T-cell (primary cell): ENCODE data around the gene CARMIL1. TPM values are rescaled to one million over a fixed set of nuclear protein-coding genes. Genes with fewer than 3 reads are reported as not detected.

ENCODE experiments used
- ATAC-seq, 4 experiments: fragments of 200-7000 bp in 3 of 4; fragments of 150-1000 bp in 1 of 4; cut with Tn5 transposase; replicated peaks in 1 of 4; 1 replicate in 3 of 4; 2 replicates in 1 of 4; pipeline ENCODE4 v1.10.0; 2021; ENCODE audit warnings: moderate library complexity in 3 of 4, mild to moderate bottlenecking in 2 of 4, moderate number of reproducible peaks in 1 of 4
- CTCF ChIA-PET, 2 donors: fragments of 300-600 bp; sonication (Branson Sonifier 250); formaldehyde crosslinking; loops; one replicate each; lab custom pipeline; 2022; ENCODE audit warnings: antibody characterized with exemption in 2 of 2; lab: Charles Lee
- POLR2A ChIA-PET, 2 donors: fragments of 300-600 bp; sonication (Branson Sonifier 250); formaldehyde crosslinking; loops; one replicate each; lab custom pipeline; 2022; ENCODE audit warnings: antibody characterized with exemption in 2 of 2; lab: Charles Lee
- DNase-seq, 35 experiments: peaks; one replicate each; pipeline versions ENCODE4 v3.0.0 to v3.0.0-alpha.2; 2013 to 2023
- H3K27ac ChIP-seq: one replicate; pipeline ENCODE4 v1.5.1; 2013; ENCODE audit warnings: low read length
- H3K27me3 ChIP-seq, 2 experiments: replicated peaks in 1 of 2; 1 replicate in 1 of 2; 2 replicates in 1 of 2; pipeline versions ENCODE4 v1.6.1 to v1.7.0; 2013; ENCODE audit warnings: low read length in 1 of 2, mixed read lengths in 1 of 2; ENCODE audit not compliant: control insufficient read depth in 2 of 2, insufficient read depth in 2 of 2; ENCODE audit errors: extremely low read depth in 1 of 2
- H3K36me3 ChIP-seq, 2 donors: 1 replicate in 1 of 2; 2 replicates in 1 of 2; pipeline versions ENCODE4 v1.6.1 to v1.7.0; 2013; ENCODE audit warnings: low read length in 1 of 2; ENCODE audit not compliant: control insufficient read depth in 2 of 2, insufficient read depth in 1 of 2; ENCODE audit errors: extremely low read depth in 1 of 2
- H3K4me1 ChIP-seq, 2 experiments: 1 replicate in 1 of 2; 2 replicates in 1 of 2; pipeline versions ENCODE4 v1.6.1 to v1.7.0; 2013; ENCODE audit warnings: low read length in 2 of 2, mixed read lengths in 1 of 2; ENCODE audit not compliant: insufficient read depth in 2 of 2, control insufficient read depth in 1 of 2; ENCODE audit errors: extremely low read depth in 1 of 2
- H3K4me3 ChIP-seq, 2 donors: 1 replicate in 1 of 2; 2 replicates in 1 of 2; pipeline versions ENCODE4 v1.5.1 to v1.7.0; 2013; ENCODE audit warnings: mild to moderate bottlenecking in 2 of 2, low read length in 1 of 2, moderate library complexity in 1 of 2; ENCODE audit not compliant: control insufficient read depth in 1 of 2; ENCODE audit errors: extremely low read depth in 1 of 2
- H3K9me3 ChIP-seq: 2 replicates; pipeline ENCODE4 v1.7.0; 2013
- H3K27ac Mint-ChIP-seq, 2 donors: one replicate each; pipeline ENCODE4 v1.8.0; 2020 to 2021; ENCODE audit warnings: mild to moderate bottlenecking in 2 of 2, mixed read lengths in 2 of 2
- H3K27me3 Mint-ChIP-seq, 2 donors: one replicate each; pipeline ENCODE4 v1.8.0; 2021 to 2022; ENCODE audit warnings: mixed read lengths in 2 of 2
- H3K36me3 Mint-ChIP-seq: one replicate; pipeline ENCODE4 v1.8.0; 2021; ENCODE audit warnings: mixed read lengths
- H3K4me1 Mint-ChIP-seq, 3 donors: one replicate each; pipeline ENCODE4 v1.8.0; 2020 to 2022; ENCODE audit warnings: mixed read lengths in 3 of 3, mild to moderate bottlenecking in 1 of 3
- H3K4me3 Mint-ChIP-seq, 3 donors: one replicate each; pipeline ENCODE4 v1.8.0; 2020 to 2022; ENCODE audit warnings: mild to moderate bottlenecking in 3 of 3, mixed read lengths in 3 of 3, moderate library complexity in 3 of 3
- H3K9me3 Mint-ChIP-seq, 3 donors: one replicate each; pipeline ENCODE4 v1.8.0; 2020 to 2022; ENCODE audit warnings: mixed read lengths in 3 of 3
- WGBS: methylation state at CpG from one replicate; pipeline ENCODE4 v1.1.5; 2013; ENCODE audit warnings: missing lambda C conversion rate; ENCODE audit not compliant: insufficient coverage; 5-methylcytosine and 5-hydroxymethylcytosine counted together
- total RNA-seq, 35 experiments: library from RNA in 6 of 35; stranded (reverse) in 6 of 35; fragments of 120-200 nt in 1 of 35; gene quantifications; one replicate each; pipeline versions ENCODE4 v1.2.1 to v1.2.4 and lab custom pipeline; 2013 to 2026

CARMIL1 gene
- total RNA-seq, 5 donors from 2014 or later (not counting 1 experiment from before 2014, with no cell fraction given): 4.0 to 11.6 (median 6.1) TPM

- no peaks in the 10 kb centered on the region for H3K9me3 ChIP-seq
- H3K27ac ChIP-seq: no peak overlapping the region
- POLR2A ChIA-PET: no interaction called here
- no peaks in the 10 kb centered on the region for H3K27me3 ChIP-seq
- H3K36me3 ChIP-seq: no peaks in the 10 kb centered on the region
- H3K4me1 ChIP-seq: no peaks in the 10 kb centered on the region
- H3K4me3 ChIP-seq: no peak overlapping the region
- CTCF ChIA-PET: interaction anchor here in 1 of 2 donors (0.7 kb wide), 1 partner anchor 657 kb away, joined by 3 read pairs; no protein-coding TSS in a partner anchor
- no peak for ATAC-seq
- no peak overlapping the region for H3K4me3 Mint-ChIP-seq
- H3K36me3 Mint-ChIP-seq: peaks cover 3% of the 10 kb centered on the region
- no peak overlapping the region for H3K27ac Mint-ChIP-seq
- peaks cover 1 to 5% (median 2%) of the 10 kb centered on the region in 3 donors for H3K4me1 Mint-ChIP-seq
- no peak for DNase-seq
- no peaks in the 10 kb centered on the region for H3K27me3 Mint-ChIP-seq
- H3K9me3 Mint-ChIP-seq: no peaks in the 10 kb centered on the region
- 86% methylated on average over 1 of the region's 1 CpG for WGBS
Observed at GRCh38 chr6:25324066-25324762, 45.0 kb downstream of the CARMIL1 start.

DNA sequence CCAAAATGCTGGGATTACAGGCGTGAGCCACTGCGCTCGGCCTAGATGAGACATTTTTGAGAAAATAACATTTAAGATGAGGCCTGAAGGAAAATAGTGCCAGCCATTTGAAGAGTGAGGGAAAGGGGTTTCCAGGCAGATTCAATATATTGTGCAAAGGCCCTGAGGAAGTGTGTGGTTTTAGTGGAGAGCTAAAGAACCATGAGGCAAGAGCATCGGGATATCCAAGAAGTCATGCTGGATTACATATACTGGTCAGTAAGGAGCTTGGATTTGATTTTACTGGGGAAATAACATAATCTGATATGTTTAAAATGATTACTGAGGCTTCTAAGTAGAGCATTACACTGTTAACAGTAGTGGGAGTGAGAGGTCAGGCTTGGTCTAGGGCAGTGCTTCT lies 47.0 kb downstream of the CARMIL1 start:
- Histone ChIP-seq H3K4me3 (no peak overlapping the region), H3K9me3 (no peaks in the 10 kb centered on the region), H3K36me3 (no peaks in the 10 kb centered on the region), H3K4me1 (peaks cover 0 to 2% of the 10 kb centered on the region in 2 experiments), H3K27me3 (no peaks in the 10 kb centered on the region), H3K27ac (no peak overlapping the region)
- H3K9me3 Mint-ChIP-seq: no peaks in the 10 kb centered on the region
- no peaks in the 10 kb centered on the region for H3K27me3 Mint-ChIP-seq
- peaks cover 10 to 23% (median 13%) of the 10 kb centered on the region in 3 donors for H3K4me1 Mint-ChIP-seq
- WGBS: 83% methylated on average over 1 of the region's 4 CpGs
- no peak overlapping the region for H3K4me3 Mint-ChIP-seq
- no peak overlapping the region for H3K27ac Mint-ChIP-seq
- ChIA-PET CTCF (interaction anchor here in 1 of 2 donors (0.7 kb wide), 1 partner anchor 115 kb away, joined by 3 read pairs; no protein-coding TSS in a partner anchor), POLR2A (no interaction called here)
- peaks cover 3% of the 10 kb centered on the region for H3K36me3 Mint-ChIP-seq
- no peak for ATAC-seq
- no peak for DNase-seq

DNA sequence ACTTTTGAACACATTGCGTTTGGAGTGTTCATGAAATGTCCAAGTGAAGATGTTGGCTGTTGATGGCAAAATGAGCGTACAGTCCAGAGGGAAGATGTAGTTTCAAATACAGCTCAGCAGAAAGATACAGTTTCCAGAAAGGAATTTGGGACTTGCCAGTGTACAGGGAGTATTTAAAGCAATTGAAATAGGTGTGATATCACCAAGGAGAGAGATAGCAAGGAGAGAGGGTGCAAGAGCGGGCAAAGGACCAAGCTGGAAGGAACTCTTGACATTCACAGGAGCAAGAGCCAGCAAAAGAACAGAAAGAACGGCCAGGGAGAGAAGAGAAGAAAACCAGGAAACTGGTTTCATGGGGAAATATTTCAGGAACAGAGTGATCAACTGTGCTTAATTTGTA lies 47.8 kb downstream of the CARMIL1 start:
- H3K9me3 Mint-ChIP-seq: no peaks in the 10 kb centered on the region
- H3K27me3 Mint-ChIP-seq: no peaks in the 10 kb centered on the region
- Histone ChIP-seq H3K4me3 (no peak overlapping the region), H3K36me3 (no peaks in the 10 kb centered on the region), H3K27me3 (no peaks in the 10 kb centered on the region), H3K27ac (no peak overlapping the region), H3K4me1 (peaks cover 0 to 6% of the 10 kb centered on the region in 2 experiments), H3K9me3 (no peaks in the 10 kb centered on the region)
- no peak for ATAC-seq
- H3K4me1 Mint-ChIP-seq: peaks cover 13 to 23% (median 18%) of the 10 kb centered on the region in 3 donors
- ChIA-PET POLR2A (no interaction called here), CTCF (no interaction called here)
- H3K27ac Mint-ChIP-seq: no peak overlapping the region
- WGBS: 84% methylated on average over 4 of the region's 4 CpGs
- no peak for DNase-seq
- H3K4me3 Mint-ChIP-seq: no peak overlapping the region
- H3K36me3 Mint-ChIP-seq: peaks cover 3% of the 10 kb centered on the region

DNA sequence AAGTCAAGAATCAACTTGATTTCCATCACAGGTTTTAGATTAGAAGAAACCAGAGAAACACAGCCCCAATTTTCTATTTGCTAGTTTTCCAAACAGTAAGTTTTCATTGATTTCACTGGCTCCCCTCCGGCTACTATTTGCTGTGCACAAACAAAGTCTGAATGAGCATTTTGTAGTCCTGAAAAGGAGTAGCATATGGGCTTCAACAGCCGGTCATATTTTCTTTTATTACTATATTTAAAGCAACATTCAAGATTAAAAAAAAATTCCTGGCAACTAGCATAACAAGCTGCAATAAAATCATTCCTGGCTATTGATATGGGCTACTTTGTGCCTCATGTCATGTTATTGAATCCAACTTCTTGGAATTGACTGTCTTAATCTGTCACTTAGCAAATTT lies 48.3 kb downstream of the CARMIL1 start:
- POLR2A ChIA-PET: no interaction called here

GRCh38 chr6:25329161-25329817 lies 50.1 kb downstream of the CARMIL1 start:
- H3K27ac Mint-ChIP-seq: no peak overlapping the region
- H3K9me3 ChIP-seq: no peaks in the 10 kb centered on the region
- H3K36me3 ChIP-seq: no peaks in the 10 kb centered on the region
- H3K27me3 ChIP-seq: no peaks in the 10 kb centered on the region
- WGBS: 92% methylated on average over 5 of the region's 5 CpGs
- ATAC-seq (no peak), DNase-seq (no peak)
- H3K36me3 Mint-ChIP-seq: no peaks in the 10 kb centered on the region
- H3K4me3 Mint-ChIP-seq: no peak overlapping the region
- H3K4me3 ChIP-seq: no peak overlapping the region
- POLR2A ChIA-PET: no interaction called here
- no peaks in the 10 kb centered on the region for H3K27me3 Mint-ChIP-seq
- H3K4me1 ChIP-seq: peaks cover 0 to 6% of the 10 kb centered on the region in 2 experiments
- no peak overlapping the region for H3K27ac ChIP-seq
- H3K4me1 Mint-ChIP-seq: peaks cover 15 to 25% (median 24%) of the 10 kb centered on the region in 3 donors
- CTCF ChIA-PET: no interaction called here
- H3K9me3 Mint-ChIP-seq: no peaks in the 10 kb centered on the region

More for the DNA sequence above, 48.3 kb downstream of the CARMIL1 start:
- Mint-ChIP-seq H3K4me1 (peaks cover 13 to 23% (median 22%) of the 10 kb centered on the region in 3 donors), H3K27me3 (no peaks in the 10 kb centered on the region), H3K27ac (no peak overlapping the region), H3K9me3 (no peaks in the 10 kb centered on the region), H3K36me3 (peaks cover 3% of the 10 kb centered on the region), H3K4me3 (no peak overlapping the region)
- CTCF ChIA-PET: interaction anchor here in 1 of 2 donors (0.8 kb wide), 1 partner anchor 62 kb away, joined by 4 read pairs; no protein-coding TSS in a partner anchor
- H3K36me3 ChIP-seq: no peaks in the 10 kb centered on the region
- H3K4me3 ChIP-seq: no peak overlapping the region
- H3K27ac ChIP-seq: no peak overlapping the region
- peaks cover 0 to 6% of the 10 kb centered on the region in 2 experiments for H3K4me1 ChIP-seq
- ATAC-seq: no peak
- no peak for DNase-seq
- no peaks in the 10 kb centered on the region for H3K9me3 ChIP-seq
- no CpG with 5 or more reads among the region's 2 CpGs for WGBS
- H3K27me3 ChIP-seq: no peaks in the 10 kb centered on the region

DNA sequence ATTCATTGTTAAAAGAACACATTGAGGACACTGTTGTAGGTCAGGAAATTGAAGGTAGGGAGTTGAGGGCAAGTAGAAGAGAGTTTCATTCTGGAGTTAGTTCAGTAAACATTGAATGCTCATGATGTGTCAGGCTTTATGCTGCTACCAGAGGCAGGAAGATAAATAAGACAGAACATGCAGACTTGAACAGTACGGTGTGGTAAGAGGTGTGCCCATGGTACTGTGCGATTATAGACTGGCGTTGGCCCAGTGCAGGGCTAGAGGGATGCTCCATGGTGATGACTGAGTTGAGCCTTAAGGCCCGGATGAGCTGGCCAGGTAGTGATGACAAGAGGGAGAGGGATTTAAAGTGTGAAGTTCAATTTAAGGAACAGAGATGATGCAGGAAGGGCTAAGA lies 50.8 kb downstream of the CARMIL1 start:
- 93% methylated on average over 4 of the region's 4 CpGs for WGBS
- H3K4me3 ChIP-seq: no peak overlapping the region
- H3K9me3 Mint-ChIP-seq: no peaks in the 10 kb centered on the region
- no peaks in the 10 kb centered on the region for H3K27me3 Mint-ChIP-seq
- H3K9me3 ChIP-seq: no peaks in the 10 kb centered on the region
- no peak overlapping the region for H3K27ac Mint-ChIP-seq
- H3K4me1 Mint-ChIP-seq: peaks cover 18 to 28% (median 27%) of the 10 kb centered on the region in 3 donors
- H3K4me1 ChIP-seq: peaks cover 0 to 6% of the 10 kb centered on the region in 2 experiments
- no peak overlapping the region for H3K4me3 Mint-ChIP-seq
- H3K36me3 ChIP-seq: no peaks in the 10 kb centered on the region
- DNase-seq (no peak), ATAC-seq (no peak)
- POLR2A ChIA-PET: no interaction called here
- H3K27ac ChIP-seq: no peak overlapping the region
- CTCF ChIA-PET: interaction anchor here (0.6 to 0.7 kb wide), 2 partner anchors 35 to 357 kb away, joined by 3 to 8 read pairs; no protein-coding TSS in a partner anchor
- no peaks in the 10 kb centered on the region for H3K27me3 ChIP-seq
- H3K36me3 Mint-ChIP-seq: no peaks in the 10 kb centered on the region
